ENCODE measurements around the gene USF3. TPM values are rescaled to one million over a fixed set of nuclear protein-coding genes. Genes with fewer than 3 reads are reported as not detected.

USF3 gene
- total RNA-seq, 1 donor from 2014 or later = 6.4 TPM

GRCh38 chr3:113617726-113618125, 78.7 kb downstream of the USF3 start:
- TF ChIP-seq, protein P1, sequence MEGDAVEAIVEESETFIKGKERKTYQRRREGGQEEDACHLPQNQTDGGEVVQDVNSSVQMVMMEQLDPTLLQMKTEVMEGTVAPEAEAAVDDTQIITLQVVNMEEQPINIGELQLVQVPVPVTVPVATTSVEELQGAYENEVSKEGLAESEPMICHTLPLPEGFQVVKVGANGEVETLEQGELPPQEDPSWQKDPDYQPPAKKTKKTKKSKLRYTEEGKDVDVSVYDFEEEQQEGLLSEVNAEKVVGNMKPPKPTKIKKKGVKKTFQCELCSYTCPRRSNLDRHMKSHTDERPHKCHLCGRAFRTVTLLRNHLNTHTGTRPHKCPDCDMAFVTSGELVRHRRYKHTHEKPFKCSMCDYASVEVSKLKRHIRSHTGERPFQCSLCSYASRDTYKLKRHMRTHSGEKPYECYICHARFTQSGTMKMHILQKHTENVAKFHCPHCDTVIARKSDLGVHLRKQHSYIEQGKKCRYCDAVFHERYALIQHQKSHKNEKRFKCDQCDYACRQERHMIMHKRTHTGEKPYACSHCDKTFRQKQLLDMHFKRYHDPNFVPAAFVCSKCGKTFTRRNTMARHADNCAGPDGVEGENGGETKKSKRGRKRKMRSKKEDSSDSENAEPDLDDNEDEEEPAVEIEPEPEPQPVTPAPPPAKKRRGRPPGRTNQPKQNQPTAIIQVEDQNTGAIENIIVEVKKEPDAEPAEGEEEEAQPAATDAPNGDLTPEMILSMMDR (conservative IDR thresholded peaks at IDR 0.05; ENCODE audit: low read depth, low read length) = no peak
- DNase-seq (ENCODE audit: low read depth) = no peak
- H3K4me3 ChIP-seq (ENCODE audit: low read depth, low read length) = no peak overlapping the region

- no peak for DNase-seq (ENCODE audit: low read depth)
- TF ChIP-seq, protein P1 (conservative IDR thresholded peaks at IDR 0.05; ENCODE audit: low read depth, low read length) = no peak
- H3K4me3 ChIP-seq (ENCODE audit: low read depth, low read length) = no peak overlapping the region
These were observed 80.5 kb downstream of the USF3 start for GRCh38 chr3:113615976-113616375.

DNA sequence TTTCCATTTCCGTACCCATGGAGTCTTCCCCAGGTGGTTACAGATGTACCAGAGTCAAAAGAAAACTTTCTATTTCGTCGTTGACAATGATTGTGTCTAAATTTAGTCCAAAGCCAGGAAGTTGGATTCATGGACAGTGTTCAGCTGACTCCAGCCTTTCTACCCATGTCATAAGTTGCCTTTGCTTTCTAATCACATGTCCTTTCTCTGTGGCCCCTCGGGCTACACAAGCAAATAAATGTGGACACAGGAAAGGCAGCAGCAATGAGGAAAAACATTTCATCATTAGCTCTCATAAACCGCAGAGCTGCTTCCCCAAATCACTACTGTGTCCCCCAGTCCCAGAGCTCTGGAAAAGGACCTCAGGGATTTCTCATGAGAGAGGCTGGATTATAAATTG, 82.0 kb downstream of the USF3 start:
- H3K4me3 ChIP-seq (ENCODE audit: low read depth, low read length) = no peak overlapping the region
- TF ChIP-seq, protein P1 (conservative IDR thresholded peaks at IDR 0.05; ENCODE audit: low read depth, low read length) = no peak
- DNase-seq (ENCODE audit: low read depth) = no peak

- TF ChIP-seq, protein P1 (conservative IDR thresholded peaks at IDR 0.05; ENCODE audit: low read depth, low read length) = no peak
- no peak overlapping the region for H3K4me3 ChIP-seq (ENCODE audit: low read depth, low read length)
- no peak for DNase-seq (ENCODE audit: low read depth)
These were observed 89.2 kb downstream of the USF3 start for GRCh38 chr3:113607219-113607596.

DNA sequence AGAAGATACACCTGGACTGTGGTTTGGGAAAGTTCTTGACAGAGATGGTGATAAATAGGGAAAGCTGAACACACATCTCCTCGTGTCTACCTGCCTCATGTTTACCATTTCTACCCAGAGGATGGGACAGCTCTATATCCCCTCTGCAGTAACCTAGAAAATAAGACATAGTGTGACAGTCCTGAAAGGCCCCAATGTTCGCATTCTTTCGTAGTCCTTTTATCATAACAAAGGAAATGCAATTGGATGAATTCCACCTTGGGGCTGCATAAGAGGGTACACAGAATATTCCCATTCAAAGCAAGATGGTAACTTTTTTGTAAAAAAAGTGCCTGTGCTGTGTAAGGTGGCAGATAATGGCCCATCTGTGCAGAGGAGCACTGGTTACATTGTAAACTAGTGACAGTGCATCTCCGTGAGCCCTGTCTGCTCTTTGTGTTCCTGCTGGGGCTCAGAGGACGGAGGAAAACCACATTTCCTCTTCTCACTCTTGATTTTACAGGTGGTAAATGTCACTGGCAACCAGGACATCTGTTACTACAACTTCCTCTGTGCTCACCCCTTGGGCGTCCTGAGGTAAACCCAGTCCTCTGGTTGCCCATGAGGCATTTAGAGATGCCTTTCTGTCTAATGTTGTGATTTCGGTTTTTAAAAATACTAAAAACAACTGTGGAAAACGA, 89.8 kb downstream of the USF3 start:
- no peak overlapping the region for H3K4me3 ChIP-seq (ENCODE audit: low read depth, low read length)
- no peak for DNase-seq (ENCODE audit: low read depth)
- TF ChIP-seq, protein P1 (conservative IDR thresholded peaks at IDR 0.05; ENCODE audit: low read depth, low read length) = no peak

- TF ChIP-seq, protein P1 (conservative IDR thresholded peaks at IDR 0.05; ENCODE audit: low read depth, low read length) = no peak
- no peak for DNase-seq (ENCODE audit: low read depth)
- no peak overlapping the region for H3K4me3 ChIP-seq (ENCODE audit: low read depth, low read length)
These were observed 93.6 kb downstream of the USF3 start for GRCh38 chr3:113602836-113603235.

DNA sequence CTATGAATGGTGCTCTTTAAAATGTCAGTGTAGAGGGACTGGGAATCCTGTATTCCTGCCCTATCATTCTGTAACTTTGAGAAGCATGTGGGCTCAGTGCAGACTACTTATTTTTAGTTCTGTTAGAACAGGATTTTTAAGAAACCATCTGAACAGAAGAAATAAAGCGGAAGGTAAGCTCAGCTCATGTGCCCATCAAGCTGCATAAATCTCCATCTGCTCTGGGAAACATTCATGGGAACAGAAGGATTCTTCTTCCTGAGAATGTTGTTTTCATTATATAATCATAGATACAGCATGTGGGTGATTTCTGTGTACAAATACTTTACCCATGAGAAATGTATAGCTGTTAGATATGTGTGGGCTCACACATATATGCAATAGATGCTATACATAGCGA, 94.2 kb downstream of the USF3 start:
- no peak overlapping the region for H3K4me3 ChIP-seq (ENCODE audit: low read depth, low read length)
- DNase-seq (ENCODE audit: low read depth) = no peak
- TF ChIP-seq, protein P1 (conservative IDR thresholded peaks at IDR 0.05; ENCODE audit: low read depth, low read length) = no peak

Measured in epithelial cell of proximal tubule (primary cell).